Immature natural killer cell (primary cell): ENCODE data around the gene C17orf113. TPM values are rescaled to one million over a fixed set of nuclear protein-coding genes. Genes with fewer than 3 reads are reported as not detected.

Experiments used
- polyA plus RNA-seq, 3 donors: library from polyadenylated mRNA; unstranded; fragments of 300-500 nt; fragmentation: Illumina TruSeq; gene quantifications; one replicate each; pipeline ENCODE4 v1.2.3, GENCODE V29; 2021

C17orf113 gene
- polyA plus RNA-seq, 3 donors from 2014 or later = 0.19 to 0.21 TPM; not detected in 1

Other genes with a start within 250 kb of the C17orf113 start
- gene P3H4, start 238.7 kb downstream of the C17orf113 start, polyA plus RNA-seq = 10 to 100 TPM in 1 of 3 donors, 1 to 10 TPM in 2; 6.7 to 11.2 (median 9.8) TPM
- under 1 TPM in 2 of 3 donors, not detected in 1; 0.43 to 0.71 TPM for gene FKBP10, start 237.6 kb downstream of the C17orf113 start, polyA plus RNA-seq
- gene NT5C3B, start 214.4 kb downstream of the C17orf113 start, polyA plus RNA-seq = 10 to 100 TPM in 2 of 3 donors, 1 to 10 TPM in 1; 6.4 to 24.6 (median 13.7) TPM
- gene KLHL10, start 212.8 kb downstream of the C17orf113 start, polyA plus RNA-seq = under 1 TPM in 1 of 3 donors, not detected in 2; 0.15 TPM
- 1 to 10 TPM; 5.9 to 6.4 (median 5.9) TPM for gene KLHL11, start 185.2 kb downstream of the C17orf113 start, polyA plus RNA-seq
- gene ACLY, start 131.7 kb downstream of the C17orf113 start, polyA plus RNA-seq = 10 to 100 TPM; 46.9 to 99.2 (median 49.3) TPM
- gene ODAD4, start 120.0 kb downstream of the C17orf113 start, polyA plus RNA-seq = under 1 TPM in 2 of 3 donors, not detected in 1; 0.15 to 0.38 TPM
- 10 to 100 TPM; 22.8 to 56.3 (median 44.1) TPM for gene CNP, start 83.8 kb downstream of the C17orf113 start, polyA plus RNA-seq
- gene DNAJC7, start 33.2 kb downstream of the C17orf113 start, polyA plus RNA-seq = 10 to 100 TPM; 54.1 to 94.0 (median 55.8) TPM
- gene NKIRAS2, start 30.5 kb downstream of the C17orf113 start, polyA plus RNA-seq = 10 to 100 TPM; 21.5 to 33.6 (median 32.6) TPM
- under 1 TPM in 1 of 3 donors, not detected in 2; 0.44 TPM for gene ZNF385C, start 47.9 kb upstream of the C17orf113 start, polyA plus RNA-seq
- gene DHX58, start 62.1 kb upstream of the C17orf113 start, polyA plus RNA-seq = 10 to 100 TPM in 1 of 3 donors, 1 to 10 TPM in 2; 3.0 to 14.3 (median 9.8) TPM
- 1 to 10 TPM; 2.9 to 4.3 (median 3.5) TPM for gene KAT2A, start 70.8 kb upstream of the C17orf113 start, polyA plus RNA-seq
- under 1 TPM in 1 of 3 donors, not detected in 2; 0.11 TPM for gene HSPB9, start 72.2 kb upstream of the C17orf113 start, polyA plus RNA-seq
- gene RAB5C, start 104.4 kb upstream of the C17orf113 start, polyA plus RNA-seq = 100 to 1,000 TPM; 120 to 152 (median 133) TPM
- gene KCNH4, start 130.5 kb upstream of the C17orf113 start, polyA plus RNA-seq = not detected
- not detected for gene HCRT, start 134.9 kb upstream of the C17orf113 start, polyA plus RNA-seq
- gene GHDC, start 143.9 kb upstream of the C17orf113 start, polyA plus RNA-seq = 10 to 100 TPM; 15.8 to 21.1 (median 19.9) TPM
- 10 to 100 TPM; 33.9 to 58.3 (median 37.8) TPM for gene STAT5B, start 225.8 kb upstream of the C17orf113 start, polyA plus RNA-seq
- 10 to 100 TPM; 33.2 to 62.9 (median 38.2) TPM for gene STAT5A, start 237.9 kb upstream of the C17orf113 start, polyA plus RNA-seq